HepG2 (cell line): ENCODE results near the gene CD58. TPM values are rescaled to one million over a fixed set of nuclear protein-coding genes. Genes with fewer than 3 reads are reported as not detected.
A peak's percentile ranks its signal among the peaks of the same experiment; 100 is the strongest.

Source experiments
- CREB1 ChIP-seq, 2 experiments: fragments of 450-650 bp in 1 of 2; IDR thresholded peaks; 2 replicates each; pipeline ENCODE4 v1.6.1; 2016 to 2017; ENCODE audit warnings: control low read depth in 1 of 2, mild to moderate bottlenecking in 1 of 2, missing compliant biosample characterization in 1 of 2, missing genetic modification characterization in 1 of 2
- DR1 ChIP-seq: sonication (generic); formaldehyde crosslinking; IDR thresholded peaks from 2 replicates; pipeline ENCODE4 v1.8.0; 2021; ENCODE audit warnings: mild to moderate bottlenecking, missing genetic modification reagents, inconsistent platforms
- FOXO1 ChIP-seq: sonication (generic); formaldehyde crosslinking; IDR thresholded peaks from 2 replicates; pipeline ENCODE4 v1.4.0; 2020; ENCODE audit warnings: missing genetic modification reagents
- GATAD2A ChIP-seq: IDR thresholded peaks from 2 replicates; pipeline ENCODE4 v1.6.1; 2016
- HDAC2 ChIP-seq: sonication (generic); formaldehyde crosslinking; IDR thresholded peaks from 2 replicates; pipeline ENCODE4 v1.4.0; 2020; ENCODE audit warnings: missing genetic modification reagents
- ISL2 ChIP-seq: sonication (generic); formaldehyde crosslinking; IDR thresholded peaks from 2 replicates; pipeline ENCODE4 v1.5.0; 2020; ENCODE audit warnings: missing genetic modification reagents
- KLF12 ChIP-seq: sonication (generic); formaldehyde crosslinking; IDR thresholded peaks from 2 replicates; pipeline ENCODE4 v1.4.0; 2020; ENCODE audit warnings: missing genetic modification reagents, borderline replicate concordance
- MAFK ChIP-seq, 2 experiments: IDR thresholded peaks in 1 of 2; conservative IDR thresholded peaks in 1 of 2; 2 replicates each; pipeline ENCODE4 v1.6.1; 2011; ENCODE audit warnings: improper control_type of control experiment in 2 of 2, low read length in 2 of 2
- NCOR1 ChIP-seq: fragments of 200-600 bp; sonication (generic); IDR thresholded peaks from 2 replicates; pipeline ENCODE4 v1.7.0; 2017; ENCODE audit warnings: antibody characterized with exemption, low read length, borderline replicate concordance
- NFE2L2 ChIP-seq: fragments of 150-350 bp; IDR thresholded peaks from 2 replicates; pipeline ENCODE4 v1.6.1; 2014; ENCODE audit warnings: low read length
- RARA ChIP-seq: IDR thresholded peaks from 2 replicates; pipeline ENCODE4 v1.6.1; 2016; ENCODE audit warnings: missing genetic modification reagents, missing compliant biosample characterization
- RCOR2 ChIP-seq: IDR thresholded peaks from 2 replicates; pipeline ENCODE4 v1.6.1; 2016; ENCODE audit warnings: missing biosample characterization, missing genetic modification reagents
- THAP11 ChIP-seq: IDR thresholded peaks from 2 replicates; pipeline ENCODE4 v1.6.1; 2016; ENCODE audit warnings: missing biosample characterization, missing genetic modification reagents
- ZBTB42 ChIP-seq: sonication (generic); formaldehyde crosslinking; IDR thresholded peaks from 2 replicates; pipeline ENCODE4 v1.5.0; 2020; ENCODE audit warnings: mild to moderate bottlenecking, missing genetic modification reagents
- ZBTB7B ChIP-seq: sonication (generic); formaldehyde crosslinking; IDR thresholded peaks from 2 replicates; pipeline ENCODE4 v1.4.0; 2020; ENCODE audit warnings: missing genetic modification reagents
- ZMYM2 ChIP-seq: sonication (generic); formaldehyde crosslinking; IDR thresholded peaks from 2 replicates; pipeline ENCODE4 v1.8.0; 2022; ENCODE audit warnings: mild to moderate bottlenecking, missing genetic modification reagents
- ZNF136 ChIP-seq: sonication (generic); formaldehyde crosslinking; IDR thresholded peaks from 2 replicates; pipeline ENCODE4 v1.8.1; 2022; ENCODE audit warnings: low read depth, mild to moderate bottlenecking, moderate library complexity, missing genetic modification reagents
- ZNF205 ChIP-seq: IDR thresholded peaks from 2 replicates; pipeline ENCODE4 v1.6.1; 2018; ENCODE audit warnings: missing biosample characterization, missing genetic modification reagents
- ZNF710 ChIP-seq: sonication (generic); formaldehyde crosslinking; IDR thresholded peaks from 2 replicates; pipeline ENCODE4 v1.5.0; 2020; ENCODE audit warnings: mild to moderate bottlenecking, missing genetic modification reagents, borderline replicate concordance
- ZNF792 ChIP-seq: IDR thresholded peaks from 2 replicates; pipeline ENCODE4 v1.6.1; 2016
- polyA plus RNA-seq, 8 experiments: library from polyadenylated mRNA; depleted of rRNA in 3 of 8; stranded (reverse) in 7 of 8; unstranded in 1 of 8; fragments of >200 nt; fragmentation: Illumina TruSeq in 4 of 8; extraction: Trizol in 4 of 8; gene quantifications; 2 replicates each; pipeline versions ENCODE4 v1.2.1 to v1.2.3, GENCODE V29; 2011 to 2016; ENCODE audit warnings: low read depth in 4 of 8, missing spikeins in 1 of 8, mixed read lengths in 1 of 8; ENCODE audit not compliant: insufficient read depth in 1 of 8
- total RNA-seq, 5 experiments: library from RNA; depleted of rRNA; stranded (reverse); fragments of >200 nt; fragmentation: Illumina TruSeq; extraction: Trizol; gene quantifications; 2 replicates each; pipeline ENCODE4 v1.2.3, GENCODE V29; 2016; ENCODE audit warnings: low read depth in 1 of 5
- TF ChIP-seq, protein P1 (sequence below): sonication (generic); formaldehyde crosslinking; conservative IDR thresholded peaks from 2 replicates; pipeline ENCODE4 v1.8.0; 2022; ENCODE audit warnings: mild to moderate bottlenecking, moderate library complexity, missing genetic modification reagents
- TF ChIP-seq, protein P2 (sequence below): sonication (generic); formaldehyde crosslinking; IDR thresholded peaks from 2 replicates; pipeline ENCODE4 v1.4.0; 2020; ENCODE audit warnings: missing genetic modification reagents
- TF ChIP-seq, protein P3 (sequence below): sonication (generic); formaldehyde crosslinking; IDR thresholded peaks from 2 replicates; pipeline ENCODE4 v1.4.0; 2020; ENCODE audit warnings: missing genetic modification reagents

CD58 gene
- total and polyA plus RNA-seq, 2 of the 13 experiments (the other 11 are each of a cell fraction or from before 2014, with no cell fraction given) = 9.4 to 13.5 TPM

- TF ChIP-seq, protein P1, sequence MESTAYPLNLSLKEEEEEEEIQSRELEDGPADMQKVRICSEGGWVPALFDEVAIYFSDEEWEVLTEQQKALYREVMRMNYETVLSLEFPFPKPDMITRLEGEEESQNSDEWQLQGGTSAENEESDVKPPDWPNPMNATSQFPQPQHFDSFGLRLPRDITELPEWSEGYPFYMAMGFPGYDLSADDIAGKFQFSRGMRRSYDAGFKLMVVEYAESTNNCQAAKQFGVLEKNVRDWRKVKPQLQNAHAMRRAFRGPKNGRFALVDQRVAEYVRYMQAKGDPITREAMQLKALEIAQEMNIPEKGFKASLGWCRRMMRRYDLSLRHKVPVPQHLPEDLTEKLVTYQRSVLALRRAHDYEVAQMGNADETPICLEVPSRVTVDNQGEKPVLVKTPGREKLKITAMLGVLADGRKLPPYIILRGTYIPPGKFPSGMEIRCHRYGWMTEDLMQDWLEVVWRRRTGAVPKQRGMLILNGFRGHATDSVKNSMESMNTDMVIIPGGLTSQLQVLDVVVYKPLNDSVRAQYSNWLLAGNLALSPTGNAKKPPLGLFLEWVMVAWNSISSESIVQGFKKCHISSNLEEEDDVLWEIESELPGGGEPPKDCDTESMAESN (CRISPR knock-in tag) = 0 out of 2 replicates have a peak, but pooled peaks have one; percentile 21
- TF ChIP-seq FOXO1 (peak; percentile 44; the same call in 1 of the 2 replicates), GATAD2A (CRISPR knock-in tag) (peak; percentile 46), ISL2 (CRISPR knock-in tag) (peak; percentile 46; the same call in 1 of the 2 replicates), ZBTB42 (peak; percentile 86; the same call in 1 of the 2 replicates), KLF12 (CRISPR knock-in tag) (no peak), ZNF710 (peak; percentile 66; the same call in 1 of the 2 replicates), RCOR2 (peak; percentile 77), ZNF792 (CRISPR knock-in tag) (0 out of 2 replicates have a peak, but pooled peaks have one; percentile 28), THAP11 (0 out of 2 replicates have a peak, but pooled peaks have one; percentile 25), ZNF205 (CRISPR knock-in tag) (0 out of 2 replicates have a peak, but pooled peaks have one; percentile 43), NCOR1 (peak; percentile 77), ZMYM2 (CRISPR knock-in tag) (peak; percentile 80), MAFK (conservative IDR thresholded peaks at IDR 0.05 in 1 of 2, IDR thresholded peaks at IDR 0.05 in 1 of 2; ENCODE audit: low read length in 2 of 2) (0 out of 4 replicates have a peak, but pooled peaks of 1 of the 2 experiments have one; percentile 0), DR1 (CRISPR knock-in tag) (no peak), ZNF136 (CRISPR knock-in tag) (no peak), NFE2L2 (peak; percentile 2; the same call in 1 of the 2 replicates), ZBTB7B (CRISPR knock-in tag) (no peak), HDAC2 (CRISPR knock-in tag) (peak; percentile 57; the same call in 1 of the 2 replicates), CREB1 (IDR thresholded peaks at IDR 0.05) (no peak), CREB1 (CRISPR knock-in tag; IDR thresholded peaks at IDR 0.05) (peak; percentile 46), RARA (peak; percentile 58)
- TF ChIP-seq, protein P2, sequence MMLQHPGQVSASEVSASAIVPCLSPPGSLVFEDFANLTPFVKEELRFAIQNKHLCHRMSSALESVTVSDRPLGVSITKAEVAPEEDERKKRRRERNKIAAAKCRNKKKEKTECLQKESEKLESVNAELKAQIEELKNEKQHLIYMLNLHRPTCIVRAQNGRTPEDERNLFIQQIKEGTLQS (CRISPR knock-in tag) = peak; percentile 37; the same call in 1 of the 2 replicates
- TF ChIP-seq, protein P3, sequence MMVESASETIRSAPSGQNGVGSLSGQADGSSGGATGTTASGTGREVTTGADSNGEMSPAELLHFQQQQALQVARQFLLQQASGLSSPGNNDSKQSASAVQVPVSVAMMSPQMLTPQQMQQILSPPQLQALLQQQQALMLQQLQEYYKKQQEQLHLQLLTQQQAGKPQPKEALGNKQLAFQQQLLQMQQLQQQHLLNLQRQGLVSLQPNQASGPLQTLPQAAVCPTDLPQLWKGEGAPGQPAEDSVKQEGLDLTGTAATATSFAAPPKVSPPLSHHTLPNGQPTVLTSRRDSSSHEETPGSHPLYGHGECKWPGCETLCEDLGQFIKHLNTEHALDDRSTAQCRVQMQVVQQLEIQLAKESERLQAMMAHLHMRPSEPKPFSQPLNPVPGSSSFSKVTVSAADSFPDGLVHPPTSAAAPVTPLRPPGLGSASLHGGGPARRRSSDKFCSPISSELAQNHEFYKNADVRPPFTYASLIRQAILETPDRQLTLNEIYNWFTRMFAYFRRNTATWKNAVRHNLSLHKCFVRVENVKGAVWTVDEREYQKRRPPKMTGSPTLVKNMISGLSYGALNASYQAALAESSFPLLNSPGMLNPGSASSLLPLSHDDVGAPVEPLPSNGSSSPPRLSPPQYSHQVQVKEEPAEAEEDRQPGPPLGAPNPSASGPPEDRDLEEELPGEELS (CRISPR knock-in tag) = 0 out of 2 replicates have a peak, but pooled peaks have one; percentile 40
These were observed 61.5 kb downstream of the CD58 start (continued) for GRCh38 chr1:116508984-116509980.
